OCI-LY3 (cell line): Measurements from ENCODE around the gene LHPP.

Source experiments
- EZH2phosphoT487 ChIP-seq: fragments of 200-600 bp; shearing (Covaris generic); IDR thresholded peaks from 2 replicates; pipeline ENCODE4 v1.6.1; 2018; ENCODE audit warnings: antibody characterized with exemption, mixed run types, low read depth
- TF ChIP-seq, protein P1 (sequence below): fragments of 200-600, 300-600 bp; sonication (generic); IDR thresholded peaks from 2 replicates; pipeline ENCODE4 v1.5.1; 2014; ENCODE audit warnings: antibody characterized with exemption, low read length, low read depth

DNA sequence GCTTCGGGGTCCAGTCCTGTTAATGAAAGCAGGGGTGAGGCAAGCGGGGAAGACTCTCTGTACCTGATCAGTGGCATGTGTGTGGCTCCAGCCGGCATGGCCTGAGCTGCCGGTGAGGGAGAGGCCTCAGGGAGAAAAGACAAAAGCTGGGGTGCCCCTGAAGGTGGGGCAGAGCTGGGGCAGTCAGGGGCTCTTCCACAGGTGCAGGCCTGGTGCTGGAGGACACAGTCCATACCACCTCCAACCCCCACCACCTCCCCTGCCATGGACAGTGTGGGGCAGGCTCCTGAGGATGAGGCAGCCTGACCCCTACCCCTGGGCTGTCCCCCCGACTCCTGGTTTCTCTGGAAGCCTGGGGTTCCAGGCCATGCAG is 129.5 kb downstream of the LHPP start:
- TF ChIP-seq, protein P1, sequence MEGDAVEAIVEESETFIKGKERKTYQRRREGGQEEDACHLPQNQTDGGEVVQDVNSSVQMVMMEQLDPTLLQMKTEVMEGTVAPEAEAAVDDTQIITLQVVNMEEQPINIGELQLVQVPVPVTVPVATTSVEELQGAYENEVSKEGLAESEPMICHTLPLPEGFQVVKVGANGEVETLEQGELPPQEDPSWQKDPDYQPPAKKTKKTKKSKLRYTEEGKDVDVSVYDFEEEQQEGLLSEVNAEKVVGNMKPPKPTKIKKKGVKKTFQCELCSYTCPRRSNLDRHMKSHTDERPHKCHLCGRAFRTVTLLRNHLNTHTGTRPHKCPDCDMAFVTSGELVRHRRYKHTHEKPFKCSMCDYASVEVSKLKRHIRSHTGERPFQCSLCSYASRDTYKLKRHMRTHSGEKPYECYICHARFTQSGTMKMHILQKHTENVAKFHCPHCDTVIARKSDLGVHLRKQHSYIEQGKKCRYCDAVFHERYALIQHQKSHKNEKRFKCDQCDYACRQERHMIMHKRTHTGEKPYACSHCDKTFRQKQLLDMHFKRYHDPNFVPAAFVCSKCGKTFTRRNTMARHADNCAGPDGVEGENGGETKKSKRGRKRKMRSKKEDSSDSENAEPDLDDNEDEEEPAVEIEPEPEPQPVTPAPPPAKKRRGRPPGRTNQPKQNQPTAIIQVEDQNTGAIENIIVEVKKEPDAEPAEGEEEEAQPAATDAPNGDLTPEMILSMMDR: no peak
- no peak for TF ChIP-seq EZH2phosphoT487
